Measurements from ENCODE around the gene SLC11A1.

SLC11A1 gene

GRCh38 chr2:218386505-218387368 lies 4.7 kb downstream of the SLC11A1 start:
- Histone ChIP-seq H2BK5ac (ENCODE audit: low read depth, low read length, poor library complexity, severe bottlenecking) (no peak overlapping the region), H4K91ac (ENCODE audit: low read length) (no peak overlapping the region), H3K27ac (ENCODE audit: low read length, poor library complexity, severe bottlenecking) (no peak overlapping the region), H3K23ac (ENCODE audit: low read length in 2 of 2) (no peak overlapping the region), H3K4me2 (ENCODE audit: low read length, poor library complexity, severe bottlenecking) (peak overlapping the region; percentile 55), H3K9me3 (ENCODE audit: control insufficient read depth, low read length) (no peaks in the 10 kb centered on the region), H4K8ac (ENCODE audit: low read length) (peak overlapping the region; percentile 57), H2AK5ac (ENCODE audit: low read length, severe bottlenecking) (no peak overlapping the region), H3K36me3 (ENCODE audit: control insufficient read depth in 1 of 2, insufficient read depth in 2 of 2, low read depth in 1 of 2, low read length in 2 of 2) (no peaks in the 10 kb centered on the region), H3K4me3 (ENCODE audit: insufficient read depth in 1 of 2, low read depth in 1 of 2, low read length in 2 of 2) (peak overlapping the region in 1 of 2 experiments; percentile 6), H3K14ac (ENCODE audit: low read length in 2 of 2) (no peak overlapping the region), H2AFZ (ENCODE audit: low read depth, low read length) (no peak overlapping the region), H3K4ac (ENCODE audit: low read depth in 1 of 2, low read length in 2 of 2) (no peak overlapping the region), H2BK120ac (ENCODE audit: low read depth, low read length) (no peak overlapping the region), H2BK12ac (ENCODE audit: low read length in 2 of 2) (peak overlapping the region in 1 of 2 experiments; percentile 18), H2BK15ac (ENCODE audit: low read depth, poor library complexity, severe bottlenecking) (peak overlapping the region; percentile 44), H3K4me1 (ENCODE audit: control insufficient read depth, insufficient read depth, low read depth, low read length) (peaks cover 13% of the 10 kb centered on the region), H3K9ac (ENCODE audit: low read length) (peak overlapping the region; percentile 51), H3K79me1 (replicated peaks; ENCODE audit: low read length, poor library complexity, severe bottlenecking) (no peaks in the 10 kb centered on the region), H3K27me3 (ENCODE audit: control insufficient read depth in 1 of 2, insufficient read depth in 1 of 2, low read length in 2 of 2) (peaks cover 28 to 30% of the 10 kb centered on the region in 2 experiments), H3K18ac (ENCODE audit: low read depth in 1 of 2, low read length in 2 of 2) (peak overlapping the region; percentile 13 to 14)
- DNase-seq = no peak
- 69% methylated on average over 21 of the region's 23 CpGs for WGBS

GRCh38 chr2:218387369-218388194 lies 5.5 kb downstream of the SLC11A1 start:
- peak overlapping the region; percentile 30 to 59 for H3K4me3 ChIP-seq (ENCODE audit: insufficient read depth in 1 of 2, low read depth in 1 of 2, low read length in 2 of 2)
- H4K91ac ChIP-seq (ENCODE audit: low read length) = peak overlapping the region; percentile 95
- H3K18ac ChIP-seq (ENCODE audit: low read depth in 1 of 2, low read length in 2 of 2) = peak overlapping the region; percentile 85 to 88
- peaks cover 19 to 21% of the 10 kb centered on the region in 2 experiments for H3K27me3 ChIP-seq (ENCODE audit: control insufficient read depth in 1 of 2, insufficient read depth in 1 of 2, low read length in 2 of 2)
- H2BK12ac ChIP-seq (ENCODE audit: low read length in 2 of 2) = peak overlapping the region in 1 of 2 experiments; percentile 93
- peak overlapping the region; percentile 79 to 81 for H3K4ac ChIP-seq (ENCODE audit: low read depth in 1 of 2, low read length in 2 of 2)
- H2AFZ ChIP-seq (ENCODE audit: low read depth, low read length) = peak overlapping the region; percentile 90
- H3K23ac ChIP-seq (ENCODE audit: low read length in 2 of 2) = no peak overlapping the region
- H3K36me3 ChIP-seq (ENCODE audit: control insufficient read depth in 1 of 2, insufficient read depth in 2 of 2, low read depth in 1 of 2, low read length in 2 of 2) = no peaks in the 10 kb centered on the region
- WGBS = 25% methylated on average over 20 of the region's 38 CpGs
- no peak overlapping the region for H2BK5ac ChIP-seq (ENCODE audit: low read depth, low read length, poor library complexity, severe bottlenecking)
- H3K27ac ChIP-seq (ENCODE audit: low read length, poor library complexity, severe bottlenecking) = no peak overlapping the region
- no peak overlapping the region for H2AK5ac ChIP-seq (ENCODE audit: low read length, severe bottlenecking)
- H2BK120ac ChIP-seq (ENCODE audit: low read depth, low read length) = peak overlapping the region; percentile 15
- H4K8ac ChIP-seq (ENCODE audit: low read length) = peak overlapping the region; percentile 93
- peak; percentile 96 for DNase-seq
- H2BK15ac ChIP-seq (ENCODE audit: low read depth, poor library complexity, severe bottlenecking) = peak overlapping the region; percentile 99
- peak overlapping the region; percentile 55 for H3K4me2 ChIP-seq (ENCODE audit: low read length, poor library complexity, severe bottlenecking)
- H3K9me3 ChIP-seq (ENCODE audit: control insufficient read depth, low read length) = no peaks in the 10 kb centered on the region
- H3K4me1 ChIP-seq (ENCODE audit: control insufficient read depth, insufficient read depth, low read depth, low read length) = peaks cover 13% of the 10 kb centered on the region
- H3K79me1 ChIP-seq (replicated peaks; ENCODE audit: low read length, poor library complexity, severe bottlenecking) = no peaks in the 10 kb centered on the region
- no peak overlapping the region for H3K14ac ChIP-seq (ENCODE audit: low read length in 2 of 2)
- peak overlapping the region; percentile 51 for H3K9ac ChIP-seq (ENCODE audit: low read length)

DNA sequence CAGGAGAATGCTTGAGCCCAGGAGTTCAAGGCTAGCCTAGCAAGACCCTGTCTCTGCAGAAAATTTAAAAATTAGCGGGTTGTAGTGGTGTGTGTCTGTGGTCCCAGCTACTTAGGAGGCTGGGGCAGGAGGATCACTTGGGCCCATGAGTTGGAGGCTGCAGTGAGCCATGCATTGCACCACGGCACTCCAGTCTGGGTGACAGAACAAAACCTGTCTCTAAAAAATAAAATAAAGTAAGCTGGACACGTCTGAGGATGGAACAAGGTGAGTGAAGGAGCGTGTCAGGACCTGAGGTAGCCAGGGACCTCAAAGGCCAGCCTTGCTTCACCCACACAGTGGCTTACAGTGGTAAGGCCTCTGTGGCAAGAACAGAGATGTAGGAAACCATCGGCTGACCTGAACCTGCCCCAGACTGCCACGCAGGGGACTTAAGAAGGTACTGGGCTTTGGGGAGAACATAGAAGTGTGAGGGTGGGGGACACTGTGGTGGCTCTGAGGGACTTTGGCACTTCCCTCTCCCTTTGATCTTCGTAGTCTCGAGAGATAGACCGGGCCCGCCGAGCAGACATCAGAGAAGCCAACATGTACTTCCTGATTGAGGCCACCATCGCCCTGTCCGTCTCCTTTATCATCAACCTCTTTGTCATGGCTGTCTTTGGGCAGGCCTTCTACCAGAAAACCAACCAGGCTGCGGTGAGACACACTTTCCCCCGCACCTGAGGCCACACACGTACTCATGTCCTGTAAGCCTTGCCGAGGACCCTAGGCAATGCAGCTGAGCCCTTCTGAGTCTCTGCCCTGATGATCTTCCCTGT lies 7.5 kb downstream of the SLC11A1 start:
- Histone ChIP-seq H3K4ac (ENCODE audit: low read depth in 1 of 2, low read length in 2 of 2) (no peak overlapping the region), H3K36me3 (ENCODE audit: control insufficient read depth in 1 of 2, insufficient read depth in 2 of 2, low read depth in 1 of 2, low read length in 2 of 2) (no peaks in the 10 kb centered on the region), H3K9ac (ENCODE audit: low read length) (no peak overlapping the region), H4K8ac (ENCODE audit: low read length) (no peak overlapping the region), H2BK120ac (ENCODE audit: low read depth, low read length) (no peak overlapping the region), H3K4me3 (ENCODE audit: insufficient read depth in 1 of 2, low read depth in 1 of 2, low read length in 2 of 2) (no peak overlapping the region), H3K4me1 (ENCODE audit: control insufficient read depth, insufficient read depth, low read depth, low read length) (peaks cover 11% of the 10 kb centered on the region), H4K91ac (ENCODE audit: low read length) (peak overlapping the region; percentile 79), H3K79me1 (replicated peaks; ENCODE audit: low read length, poor library complexity, severe bottlenecking) (no peaks in the 10 kb centered on the region), H3K27ac (ENCODE audit: low read length, poor library complexity, severe bottlenecking) (no peak overlapping the region), H2AK5ac (ENCODE audit: low read length, severe bottlenecking) (no peak overlapping the region), H3K4me2 (ENCODE audit: low read length, poor library complexity, severe bottlenecking) (no peak overlapping the region), H3K14ac (ENCODE audit: low read length in 2 of 2) (no peak overlapping the region), H2AFZ (ENCODE audit: low read depth, low read length) (no peak overlapping the region), H2BK15ac (ENCODE audit: low read depth, poor library complexity, severe bottlenecking) (peak overlapping the region; percentile 21), H2BK12ac (ENCODE audit: low read length in 2 of 2) (peak overlapping the region in 1 of 2 experiments; percentile 57), H2BK5ac (ENCODE audit: low read depth, low read length, poor library complexity, severe bottlenecking) (no peak overlapping the region), H3K23ac (ENCODE audit: low read length in 2 of 2) (peak overlapping the region in 1 of 2 experiments; percentile 54), H3K27me3 (ENCODE audit: control insufficient read depth in 1 of 2, insufficient read depth in 1 of 2, low read length in 2 of 2) (peaks cover 13 to 14% of the 10 kb centered on the region in 2 experiments), H3K18ac (ENCODE audit: low read depth in 1 of 2, low read length in 2 of 2) (no peak overlapping the region), H3K9me3 (ENCODE audit: control insufficient read depth, low read length) (no peaks in the 10 kb centered on the region)
- DNase-seq = no peak
- 95% methylated on average over 17 of the region's 17 CpGs for WGBS
